PC-9 (cell line): ENCODE data around the gene PODXL2. TPM values are rescaled to one million over a fixed set of nuclear protein-coding genes. Genes with fewer than 3 reads are reported as not detected.

Experiments
- BruUV-seq: library from RNA; stranded (reverse); fragments of 400-500 nt; replicated peaks from 2 replicates; lab custom pipeline; 2021; lab: Mats Ljungman, UMichigan
- CTCF ChIA-PET: fragments of 300-600 bp; sonication (Branson Sonifier 250); formaldehyde crosslinking; loops from one replicate; lab custom pipeline; 2022; ENCODE audit warnings: antibody characterized with exemption; lab: Charles Lee
- POLR2A ChIA-PET: fragments of 300-600 bp; sonication (Branson Sonifier 250); formaldehyde crosslinking; loops from one replicate; lab custom pipeline; 2022; ENCODE audit warnings: antibody characterized with exemption; ENCODE audit not compliant: unreplicated experiment; lab: Charles Lee
- DNase-seq, 2 experiments: peaks; one replicate each; pipeline versions ENCODE4 v3.0.0 to v3.0.0-alpha.2; 2015 to 2022; ENCODE audit warnings: mixed read lengths in 1 of 2
- H2AFZ ChIP-seq: fragments of 200-600 bp; sonication (generic); 2 replicates; pipeline ENCODE4 v1.8.1; 2017; ENCODE audit warnings: antibody characterized with exemption
- H3F3A ChIP-seq: fragments of 200-600 bp; sonication (generic); 2 replicates; pipeline ENCODE4 v1.8.1; 2017; ENCODE audit warnings: antibody characterized with exemption, mild to moderate bottlenecking, low read depth; ENCODE audit not compliant: insufficient read depth
- H3K27ac ChIP-seq: fragments of 200-600 bp; sonication (generic); 2 replicates; pipeline ENCODE4 v1.6.1; 2016; ENCODE audit warnings: mixed run types
- H3K27me3 ChIP-seq: fragments of 200-600 bp; sonication (generic); 2 replicates; pipeline ENCODE4 v1.6.1; 2016; ENCODE audit warnings: low read depth, mixed run types; ENCODE audit not compliant: insufficient read depth
- H3K36me3 ChIP-seq: fragments of 200-600 bp; sonication (generic); 2 replicates; pipeline ENCODE4 v1.6.1; 2016; ENCODE audit warnings: low read depth, mixed run types
- H3K4me1 ChIP-seq: fragments of 200-600 bp; sonication (generic); replicated peaks from 2 replicates; pipeline ENCODE4 v1.6.1; 2016; ENCODE audit warnings: mixed run types; ENCODE audit not compliant: insufficient read depth
- H3K4me2 ChIP-seq: fragments of 200-600 bp; sonication (generic); 2 replicates; pipeline ENCODE4 v1.6.1; 2017; ENCODE audit warnings: mixed run types
- H3K4me3 ChIP-seq: fragments of 200-600 bp; sonication (generic); 2 replicates; pipeline ENCODE4 v1.6.1; 2016; ENCODE audit warnings: mixed run types
- H3K79me2 ChIP-seq: fragments of 200-600 bp; sonication (generic); 2 replicates; pipeline ENCODE4 v1.6.1; 2017; ENCODE audit warnings: low read depth, mixed run types
- H3K9me2 ChIP-seq: fragments of 200-600 bp; sonication (generic); 2 replicates; pipeline ENCODE4 v1.8.1; 2017; ENCODE audit warnings: mild to moderate bottlenecking; ENCODE audit not compliant: insufficient read depth
- H3K9me3 ChIP-seq: fragments of 200-600 bp; sonication (generic); 2 replicates; pipeline ENCODE4 v1.8.1; 2016; ENCODE audit warnings: low read depth; ENCODE audit not compliant: insufficient read depth
- H4K20me1 ChIP-seq: fragments of 200-600 bp; sonication (generic); 2 replicates; pipeline ENCODE4 v1.8.1; 2017; ENCODE audit not compliant: insufficient read depth
- EZH2 ChIP-seq: fragments of 200-600 bp; sonication (generic); IDR thresholded peaks from 2 replicates; pipeline ENCODE4 v1.8.0; 2017; ENCODE audit warnings: antibody characterized with exemption, low read depth
- intact Hi-C: fragments of 100-400 bp; cut with micrococcal nuclease; formaldehyde crosslinking; loops from one replicate; pipeline ENCODE4 v1.10.0; 2022; ENCODE audit not compliant: unreplicated experiment
- total RNA-seq: library from RNA; stranded (reverse); gene quantifications from 2 replicates; pipeline ENCODE4 v1.2.3, GENCODE V29; 2021
- TF ChIP-seq, protein P1 (sequence below): fragments of 200-600 bp; sonication (generic); conservative IDR thresholded peaks from 2 replicates; pipeline ENCODE4 v1.6.1; 2017; ENCODE audit warnings: mixed run types, antibody characterized with exemption, mild to moderate bottlenecking, moderate library complexity

Gene PODXL2
- total RNA-seq, 1 experiment from 2014 or later, result 11.9 TPM

DNA sequence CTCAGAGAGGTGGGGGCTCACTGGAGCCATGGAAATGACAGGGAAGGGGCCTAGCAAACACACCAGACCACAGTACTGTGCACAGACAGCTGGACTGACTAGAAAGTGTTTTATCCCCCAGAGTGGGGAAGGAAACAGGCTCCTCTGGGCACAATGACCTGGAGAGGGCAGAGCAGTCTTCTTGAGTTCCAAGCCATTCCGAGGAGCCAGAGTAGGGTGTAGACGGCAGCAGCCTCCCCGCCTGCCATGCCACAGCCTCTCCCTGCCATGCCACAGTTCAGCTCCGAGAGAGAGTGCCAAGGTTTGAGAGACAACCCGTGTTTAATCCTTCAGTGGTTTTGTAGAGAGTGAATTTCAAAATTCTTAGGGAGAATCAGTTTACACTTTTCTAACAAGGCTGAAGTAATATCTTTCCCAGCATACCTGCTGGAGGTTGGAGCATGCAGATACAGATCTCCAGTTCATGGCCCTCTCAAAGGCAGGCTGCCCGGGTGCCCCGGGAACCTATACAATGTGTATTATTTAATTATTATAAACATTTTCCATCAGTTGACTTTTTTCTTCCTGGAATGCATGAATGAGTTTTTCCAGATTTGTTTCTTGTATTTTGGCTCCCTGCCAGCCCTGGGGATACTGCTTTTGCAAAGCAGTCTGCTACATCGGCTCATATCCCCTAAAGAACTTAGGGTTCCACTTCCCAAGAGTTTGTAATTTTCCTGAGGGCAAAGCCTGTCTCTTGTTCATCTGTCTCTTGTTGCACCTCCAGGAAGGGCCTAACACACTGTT is 3.2 kb downstream of the PODXL2 start:
- no peak overlapping the region for H3K27ac ChIP-seq
- no peak for TF ChIP-seq EZH2
- TF ChIP-seq, protein P1, sequence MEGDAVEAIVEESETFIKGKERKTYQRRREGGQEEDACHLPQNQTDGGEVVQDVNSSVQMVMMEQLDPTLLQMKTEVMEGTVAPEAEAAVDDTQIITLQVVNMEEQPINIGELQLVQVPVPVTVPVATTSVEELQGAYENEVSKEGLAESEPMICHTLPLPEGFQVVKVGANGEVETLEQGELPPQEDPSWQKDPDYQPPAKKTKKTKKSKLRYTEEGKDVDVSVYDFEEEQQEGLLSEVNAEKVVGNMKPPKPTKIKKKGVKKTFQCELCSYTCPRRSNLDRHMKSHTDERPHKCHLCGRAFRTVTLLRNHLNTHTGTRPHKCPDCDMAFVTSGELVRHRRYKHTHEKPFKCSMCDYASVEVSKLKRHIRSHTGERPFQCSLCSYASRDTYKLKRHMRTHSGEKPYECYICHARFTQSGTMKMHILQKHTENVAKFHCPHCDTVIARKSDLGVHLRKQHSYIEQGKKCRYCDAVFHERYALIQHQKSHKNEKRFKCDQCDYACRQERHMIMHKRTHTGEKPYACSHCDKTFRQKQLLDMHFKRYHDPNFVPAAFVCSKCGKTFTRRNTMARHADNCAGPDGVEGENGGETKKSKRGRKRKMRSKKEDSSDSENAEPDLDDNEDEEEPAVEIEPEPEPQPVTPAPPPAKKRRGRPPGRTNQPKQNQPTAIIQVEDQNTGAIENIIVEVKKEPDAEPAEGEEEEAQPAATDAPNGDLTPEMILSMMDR, result no peak
- H3K4me1 ChIP-seq, result peaks cover 8% of the 10 kb centered on the region
- intact Hi-C loops, result no loop called here
- peaks cover 14% of the 10 kb centered on the region for H3F3A ChIP-seq
- H3K79me2 ChIP-seq, result peaks cover 7% of the 10 kb centered on the region; the same call in 1 of the 2 replicates
- no peak overlapping the region for H3K4me3 ChIP-seq
- no peaks in the 10 kb centered on the region for H3K36me3 ChIP-seq
- ChIA-PET POLR2A (no interaction called here), CTCF (interaction anchor here (0.6 kb wide), 1 partner anchor 193 kb away, joined by 5 read pairs; no protein-coding TSS in a partner anchor)
- DNase-seq, result no peak
- no peaks in the 10 kb centered on the region for H4K20me1 ChIP-seq
- no peaks in the 10 kb centered on the region for H3K9me3 ChIP-seq
- H3K4me2 ChIP-seq, result no peak overlapping the region
- no peaks in the 10 kb centered on the region for H3K9me2 ChIP-seq
- H2AFZ ChIP-seq, result no peak overlapping the region
- no TSS peak for BruUV-seq
- 0 out of 2 replicates have a peak, but pooled peaks cover 5% of the 10 kb centered on the region for H3K27me3 ChIP-seq

- no peaks in the 10 kb centered on the region for H3K9me2 ChIP-seq
- H3K79me2 ChIP-seq, result peaks cover 7% of the 10 kb centered on the region; the same call in 1 of the 2 replicates
- no peaks in the 10 kb centered on the region for H3K27me3 ChIP-seq
- no peaks in the 10 kb centered on the region for H4K20me1 ChIP-seq
- ChIA-PET CTCF (interaction anchor here (0.6 kb wide), 2 partner anchors 8 to 52 kb away, joined by 3 to 5 read pairs; no protein-coding TSS in a partner anchor), POLR2A (no interaction called here)
- TF ChIP-seq EZH2, result no peak
- TF ChIP-seq, protein P1, result no peak
- H2AFZ ChIP-seq, result no peak overlapping the region
- no peak overlapping the region for H3K27ac ChIP-seq
- H3K4me1 ChIP-seq, result peaks cover 23% of the 10 kb centered on the region
- H3K9me3 ChIP-seq, result no peaks in the 10 kb centered on the region
- intact Hi-C loops, result no loop called here
- BruUV-seq, result no TSS peak
- H3K36me3 ChIP-seq, result no peaks in the 10 kb centered on the region
- H3F3A ChIP-seq, result peaks cover 15% of the 10 kb centered on the region; the same call in 1 of the 2 replicates
- H3K4me3 ChIP-seq, result no peak overlapping the region
- no peak overlapping the region for H3K4me2 ChIP-seq
- DNase-seq, result no peak
Measured at GRCh38 chr3:127634653-127635052, 5.7 kb downstream of the PODXL2 start.

DNA sequence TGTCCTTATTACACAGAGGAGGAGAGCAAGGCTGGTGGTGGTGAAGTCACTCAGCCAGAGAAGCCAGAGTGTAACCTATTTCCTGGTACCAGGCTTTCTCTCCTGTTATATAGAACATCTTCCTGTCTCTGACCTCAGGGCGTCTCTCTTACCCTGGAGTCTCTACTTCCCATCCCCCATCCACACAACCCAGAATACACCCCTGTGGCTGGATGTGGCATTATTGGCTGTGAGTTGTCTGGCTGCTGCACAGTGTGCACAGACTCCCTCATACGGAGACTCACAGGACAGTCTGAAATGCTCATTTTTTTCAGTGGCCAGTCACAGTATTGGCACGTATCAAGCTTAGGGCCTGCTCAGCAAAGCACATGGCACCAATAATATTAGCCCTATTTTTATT is 8.6 kb downstream of the PODXL2 start:
- intact Hi-C loops, result no loop called here
- no peak overlapping the region for H3K27ac ChIP-seq
- no peak for DNase-seq
- H3K9me3 ChIP-seq, result no peaks in the 10 kb centered on the region
- no peak for TF ChIP-seq EZH2
- TF ChIP-seq, protein P1, result no peak
- H3K4me1 ChIP-seq, result peaks cover 23% of the 10 kb centered on the region
- H3F3A ChIP-seq, result peaks cover 23% of the 10 kb centered on the region; the same call in 1 of the 2 replicates
- no peak overlapping the region for H3K4me3 ChIP-seq
- H4K20me1 ChIP-seq, result no peaks in the 10 kb centered on the region
- H3K4me2 ChIP-seq, result no peak overlapping the region
- no peaks in the 10 kb centered on the region for H3K27me3 ChIP-seq
- H3K79me2 ChIP-seq, result no peaks in the 10 kb centered on the region
- H2AFZ ChIP-seq, result no peak overlapping the region
- H3K9me2 ChIP-seq, result no peaks in the 10 kb centered on the region
- no TSS peak for BruUV-seq
- POLR2A ChIA-PET, result no interaction called here
- CTCF ChIA-PET, result no interaction called here
- no peaks in the 10 kb centered on the region for H3K36me3 ChIP-seq
